WTC11 (cell line): ENCODE results near the gene PMM1. TPM values are rescaled to one million over a fixed set of nuclear protein-coding genes. Genes with fewer than 3 reads are reported as not detected.

Source experiments
- ATAC-seq: fragments of 200-7000 bp; cut with Tn5 transposase; 2 replicates; pipeline ENCODE4 v1.10.0; 2021; ENCODE audit warnings: mild to moderate bottlenecking, moderate library complexity
- CTCF ChIA-PET: fragments of 300-600 bp; sonication (Branson Sonifier 250); formaldehyde crosslinking; loops from one replicate; lab custom pipeline; 2021; ENCODE audit warnings: antibody characterized with exemption; lab: Charles Lee
- POLR2A ChIA-PET: fragments of 350-600 bp; sonication (Branson Sonifier 250); formaldehyde crosslinking; loops from one replicate; lab custom pipeline; 2021; ENCODE audit warnings: antibody characterized with exemption; lab: Charles Lee
- DNase-seq: peaks from one replicate; pipeline ENCODE4 v3.0.0; 2021; ENCODE audit warnings: low spot score
- H3K27ac Mint-ChIP-seq: 2 replicates; pipeline ENCODE4 v1.8.0; 2021; ENCODE audit warnings: mixed read lengths
- H3K27me3 Mint-ChIP-seq: 2 replicates; pipeline ENCODE4 v1.8.0; 2021; ENCODE audit warnings: low read depth, mild to moderate bottlenecking, moderate library complexity, mixed read lengths
- H3K36me3 Mint-ChIP-seq: 2 replicates; pipeline ENCODE4 v1.8.0; 2021; ENCODE audit warnings: mixed read lengths
- H3K4me1 Mint-ChIP-seq: 2 replicates; pipeline ENCODE4 v1.8.0; 2022; ENCODE audit warnings: mixed read lengths
- H3K4me3 Mint-ChIP-seq: 2 replicates; pipeline ENCODE4 v1.8.0; 2021; ENCODE audit warnings: mild to moderate bottlenecking, moderate library complexity, mixed read lengths
- H3K9me3 Mint-ChIP-seq: 2 replicates; pipeline ENCODE4 v1.8.0; 2021; ENCODE audit warnings: mixed read lengths
- HMGA2 ChIP-seq: fragments of 250-450 bp; sonication (Bioruptor Pico); IDR thresholded peaks from 2 replicates; pipeline ENCODE4 v1.4.0; 2021; ENCODE audit warnings: mild to moderate bottlenecking, moderate library complexity
- NFYB ChIP-seq: sonication (generic); formaldehyde crosslinking; conservative IDR thresholded peaks from 2 replicates; pipeline ENCODE4 v1.8.0; 2022; ENCODE audit warnings: low read depth, missing genetic modification reagents
- SMAD4 ChIP-seq: sonication (generic); formaldehyde crosslinking; IDR thresholded peaks from 2 replicates; pipeline ENCODE4 v1.8.0; 2022; ENCODE audit warnings: mild to moderate bottlenecking, missing genetic modification reagents
- TEAD4 ChIP-seq: sonication (generic); formaldehyde crosslinking; IDR thresholded peaks from 2 replicates; pipeline ENCODE4 v1.8.0; 2022; ENCODE audit warnings: mild to moderate bottlenecking, missing genetic modification reagents
- ZNF219 ChIP-seq: sonication (generic); formaldehyde crosslinking; IDR thresholded peaks from 2 replicates; pipeline ENCODE4 v1.8.0; 2023; ENCODE audit warnings: missing genetic modification reagents, mild to moderate bottlenecking, borderline replicate concordance
- total RNA-seq: library from RNA; stranded (reverse); gene quantifications from 3 replicates; pipeline ENCODE4 v1.2.3, GENCODE V29; 2021
- TF ChIP-seq, protein P1 (sequence below): sonication (generic); formaldehyde crosslinking; IDR thresholded peaks from 2 replicates; pipeline ENCODE4 v1.8.0; 2022; ENCODE audit warnings: missing genetic modification reagents
- TF ChIP-seq, protein P2 (sequence below): sonication (generic); formaldehyde crosslinking; IDR thresholded peaks from 2 replicates; pipeline ENCODE4 v1.8.0; 2022; ENCODE audit warnings: mild to moderate bottlenecking, missing genetic modification reagents
- TF ChIP-seq, protein P3 (sequence below): fragments of 250-450 bp; sonication (Bioruptor Pico); conservative IDR thresholded peaks from 2 replicates; pipeline ENCODE4 v1.9.0; 2021; ENCODE audit warnings: mild to moderate bottlenecking
- TF ChIP-seq, protein P4 (sequence below): fragments of 250-450 bp; sonication (Bioruptor Pico); IDR thresholded peaks from 2 replicates; pipeline ENCODE4 v1.9.0; 2021; ENCODE audit warnings: mild to moderate bottlenecking
- TF ChIP-seq, protein P5 (sequence below): fragments of 200-600 bp; IDR thresholded peaks from 2 replicates; pipeline ENCODE4 v1.8.0; 2022; ENCODE audit warnings: antibody characterized with exemption
- TF ChIP-seq, protein P6 (sequence below): sonication (generic); formaldehyde crosslinking; IDR thresholded peaks from 2 replicates; pipeline ENCODE4 v1.8.1; 2022; ENCODE audit warnings: low read depth, missing genetic modification reagents, borderline replicate concordance
- TF ChIP-seq, protein P7 (sequence below): fragments of 250-450 bp; sonication (Bioruptor Pico); IDR thresholded peaks from 2 replicates; pipeline ENCODE4 v1.9.0; 2021; ENCODE audit warnings: moderate library complexity, mild to moderate bottlenecking, inconsistent platforms, borderline replicate concordance

Gene PMM1
- total RNA-seq, 1 experiment from 2014 or later: 15.7 TPM

DNA sequence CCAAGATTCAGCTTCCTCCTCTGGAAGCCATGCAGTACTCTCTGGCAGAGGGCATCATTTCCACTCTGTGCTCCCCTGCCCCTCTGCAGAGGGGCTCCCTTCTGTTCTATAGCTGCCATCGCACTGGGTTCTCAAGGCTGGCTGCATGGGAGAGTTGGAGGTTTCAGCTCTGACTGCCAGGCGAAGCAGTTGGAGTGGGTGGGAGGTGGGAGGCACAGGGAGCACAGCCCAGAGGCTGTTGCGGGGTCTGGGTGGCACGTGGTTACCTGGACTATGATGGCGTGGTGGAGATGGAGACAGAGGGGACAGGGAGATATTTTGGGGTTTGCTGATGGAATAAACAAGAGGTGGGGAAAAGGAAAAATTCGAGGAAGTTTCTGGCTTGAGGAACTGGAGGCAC, 4.8 kb downstream of the PMM1 start (continued):
- TF ChIP-seq, protein P1, sequence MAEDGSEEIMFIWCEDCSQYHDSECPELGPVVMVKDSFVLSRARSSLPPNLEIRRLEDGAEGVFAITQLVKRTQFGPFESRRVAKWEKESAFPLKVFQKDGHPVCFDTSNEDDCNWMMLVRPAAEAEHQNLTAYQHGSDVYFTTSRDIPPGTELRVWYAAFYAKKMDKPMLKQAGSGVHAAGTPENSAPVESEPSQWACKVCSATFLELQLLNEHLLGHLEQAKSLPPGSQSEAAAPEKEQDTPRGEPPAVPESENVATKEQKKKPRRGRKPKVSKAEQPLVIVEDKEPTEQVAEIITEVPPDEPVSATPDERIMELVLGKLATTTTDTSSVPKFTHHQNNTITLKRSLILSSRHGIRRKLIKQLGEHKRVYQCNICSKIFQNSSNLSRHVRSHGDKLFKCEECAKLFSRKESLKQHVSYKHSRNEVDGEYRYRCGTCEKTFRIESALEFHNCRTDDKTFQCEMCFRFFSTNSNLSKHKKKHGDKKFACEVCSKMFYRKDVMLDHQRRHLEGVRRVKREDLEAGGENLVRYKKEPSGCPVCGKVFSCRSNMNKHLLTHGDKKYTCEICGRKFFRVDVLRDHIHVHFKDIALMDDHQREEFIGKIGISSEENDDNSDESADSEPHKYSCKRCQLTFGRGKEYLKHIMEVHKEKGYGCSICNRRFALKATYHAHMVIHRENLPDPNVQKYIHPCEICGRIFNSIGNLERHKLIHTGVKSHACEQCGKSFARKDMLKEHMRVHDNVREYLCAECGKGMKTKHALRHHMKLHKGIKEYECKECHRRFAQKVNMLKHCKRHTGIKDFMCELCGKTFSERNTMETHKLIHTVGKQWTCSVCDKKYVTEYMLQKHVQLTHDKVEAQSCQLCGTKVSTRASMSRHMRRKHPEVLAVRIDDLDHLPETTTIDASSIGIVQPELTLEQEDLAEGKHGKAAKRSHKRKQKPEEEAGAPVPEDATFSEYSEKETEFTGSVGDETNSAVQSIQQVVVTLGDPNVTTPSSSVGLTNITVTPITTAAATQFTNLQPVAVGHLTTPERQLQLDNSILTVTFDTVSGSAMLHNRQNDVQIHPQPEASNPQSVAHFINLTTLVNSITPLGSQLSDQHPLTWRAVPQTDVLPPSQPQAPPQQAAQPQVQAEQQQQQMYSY (CRISPR knock-in tag): no peak

DNA sequence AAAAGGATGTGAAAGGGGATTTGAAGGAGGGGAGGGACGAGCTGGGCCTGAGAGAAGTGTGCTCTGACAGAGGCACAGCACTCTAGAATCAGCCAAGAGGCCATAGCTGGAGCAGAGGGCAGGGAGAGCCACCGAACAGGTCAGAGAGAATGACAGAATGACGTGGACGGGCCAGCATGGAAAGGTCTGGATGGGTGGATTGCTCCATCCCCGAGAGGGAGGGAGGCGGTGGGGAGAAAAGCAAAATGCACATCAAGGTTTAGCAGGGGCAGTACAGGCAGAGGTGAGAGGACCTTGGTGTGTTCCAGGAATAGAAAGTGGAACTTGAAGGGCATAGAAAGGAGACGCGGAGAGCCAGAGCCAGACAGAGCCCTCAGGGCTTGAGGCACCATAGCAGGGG, 6.9 kb downstream of the PMM1 start:
- Mint-ChIP-seq H3K27ac (no peak overlapping the region), H3K4me1 (no peaks in the 10 kb centered on the region)
- ATAC-seq: no peak
- CTCF ChIA-PET: interaction anchor here (2.1 kb wide), 1 partner anchor 14 kb away, joined by 8 read pairs; no protein-coding TSS in a partner anchor
- no peak for DNase-seq
- TF ChIP-seq, protein P2, sequence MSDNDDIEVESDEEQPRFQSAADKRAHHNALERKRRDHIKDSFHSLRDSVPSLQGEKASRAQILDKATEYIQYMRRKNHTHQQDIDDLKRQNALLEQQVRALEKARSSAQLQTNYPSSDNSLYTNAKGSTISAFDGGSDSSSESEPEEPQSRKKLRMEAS (CRISPR knock-in tag): no peak
- no peak for TF ChIP-seq HMGA2
- TF ChIP-seq, protein P3, sequence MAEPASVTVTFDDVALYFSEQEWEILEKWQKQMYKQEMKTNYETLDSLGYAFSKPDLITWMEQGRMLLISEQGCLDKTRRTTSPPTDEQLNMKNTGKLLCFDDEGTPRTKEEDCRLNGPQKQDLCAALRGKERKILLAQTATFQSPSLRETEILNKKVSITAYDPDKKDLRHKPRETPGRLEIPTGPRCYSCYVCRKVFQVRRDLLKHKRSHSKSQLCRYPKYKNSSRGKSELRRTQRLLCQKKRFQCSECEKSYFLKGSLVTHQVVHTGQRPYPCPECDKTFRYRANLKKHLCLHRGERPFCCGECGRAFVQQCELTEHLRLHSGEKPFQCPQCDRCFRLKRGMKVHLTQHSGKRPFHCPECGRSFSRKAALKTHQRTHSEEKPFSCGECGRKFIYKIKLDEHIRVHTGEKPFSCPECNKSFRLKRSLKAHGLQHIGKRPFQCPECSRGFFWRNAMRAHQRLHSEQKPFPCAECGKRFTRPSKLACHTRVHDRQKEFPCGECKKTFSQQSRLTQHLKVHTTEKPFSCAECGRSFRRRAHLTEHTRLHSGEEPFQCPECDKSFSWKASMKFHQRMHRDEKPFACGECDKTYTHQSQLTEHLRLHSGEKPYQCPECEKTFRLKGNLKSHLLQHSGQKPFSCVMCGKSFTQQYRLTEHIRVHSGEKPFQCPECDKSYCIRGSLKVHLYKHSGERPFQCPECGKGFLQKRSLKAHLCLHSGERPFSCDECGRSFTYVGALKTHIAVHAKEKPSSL: no peak
- no peak for TF ChIP-seq TEAD4 (CRISPR knock-in tag)
- no peak for TF ChIP-seq NFYB (CRISPR knock-in tag)
- TF ChIP-seq, protein P4, sequence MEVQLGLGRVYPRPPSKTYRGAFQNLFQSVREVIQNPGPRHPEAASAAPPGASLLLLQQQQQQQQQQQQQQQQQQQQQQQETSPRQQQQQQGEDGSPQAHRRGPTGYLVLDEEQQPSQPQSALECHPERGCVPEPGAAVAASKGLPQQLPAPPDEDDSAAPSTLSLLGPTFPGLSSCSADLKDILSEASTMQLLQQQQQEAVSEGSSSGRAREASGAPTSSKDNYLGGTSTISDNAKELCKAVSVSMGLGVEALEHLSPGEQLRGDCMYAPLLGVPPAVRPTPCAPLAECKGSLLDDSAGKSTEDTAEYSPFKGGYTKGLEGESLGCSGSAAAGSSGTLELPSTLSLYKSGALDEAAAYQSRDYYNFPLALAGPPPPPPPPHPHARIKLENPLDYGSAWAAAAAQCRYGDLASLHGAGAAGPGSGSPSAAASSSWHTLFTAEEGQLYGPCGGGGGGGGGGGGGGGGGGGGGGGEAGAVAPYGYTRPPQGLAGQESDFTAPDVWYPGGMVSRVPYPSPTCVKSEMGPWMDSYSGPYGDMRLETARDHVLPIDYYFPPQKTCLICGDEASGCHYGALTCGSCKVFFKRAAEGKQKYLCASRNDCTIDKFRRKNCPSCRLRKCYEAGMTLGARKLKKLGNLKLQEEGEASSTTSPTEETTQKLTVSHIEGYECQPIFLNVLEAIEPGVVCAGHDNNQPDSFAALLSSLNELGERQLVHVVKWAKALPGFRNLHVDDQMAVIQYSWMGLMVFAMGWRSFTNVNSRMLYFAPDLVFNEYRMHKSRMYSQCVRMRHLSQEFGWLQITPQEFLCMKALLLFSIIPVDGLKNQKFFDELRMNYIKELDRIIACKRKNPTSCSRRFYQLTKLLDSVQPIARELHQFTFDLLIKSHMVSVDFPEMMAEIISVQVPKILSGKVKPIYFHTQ (CRISPR knock-in tag): no peak
- TF ChIP-seq, protein P5, sequence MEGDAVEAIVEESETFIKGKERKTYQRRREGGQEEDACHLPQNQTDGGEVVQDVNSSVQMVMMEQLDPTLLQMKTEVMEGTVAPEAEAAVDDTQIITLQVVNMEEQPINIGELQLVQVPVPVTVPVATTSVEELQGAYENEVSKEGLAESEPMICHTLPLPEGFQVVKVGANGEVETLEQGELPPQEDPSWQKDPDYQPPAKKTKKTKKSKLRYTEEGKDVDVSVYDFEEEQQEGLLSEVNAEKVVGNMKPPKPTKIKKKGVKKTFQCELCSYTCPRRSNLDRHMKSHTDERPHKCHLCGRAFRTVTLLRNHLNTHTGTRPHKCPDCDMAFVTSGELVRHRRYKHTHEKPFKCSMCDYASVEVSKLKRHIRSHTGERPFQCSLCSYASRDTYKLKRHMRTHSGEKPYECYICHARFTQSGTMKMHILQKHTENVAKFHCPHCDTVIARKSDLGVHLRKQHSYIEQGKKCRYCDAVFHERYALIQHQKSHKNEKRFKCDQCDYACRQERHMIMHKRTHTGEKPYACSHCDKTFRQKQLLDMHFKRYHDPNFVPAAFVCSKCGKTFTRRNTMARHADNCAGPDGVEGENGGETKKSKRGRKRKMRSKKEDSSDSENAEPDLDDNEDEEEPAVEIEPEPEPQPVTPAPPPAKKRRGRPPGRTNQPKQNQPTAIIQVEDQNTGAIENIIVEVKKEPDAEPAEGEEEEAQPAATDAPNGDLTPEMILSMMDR: no peak
- TF ChIP-seq, protein P6, sequence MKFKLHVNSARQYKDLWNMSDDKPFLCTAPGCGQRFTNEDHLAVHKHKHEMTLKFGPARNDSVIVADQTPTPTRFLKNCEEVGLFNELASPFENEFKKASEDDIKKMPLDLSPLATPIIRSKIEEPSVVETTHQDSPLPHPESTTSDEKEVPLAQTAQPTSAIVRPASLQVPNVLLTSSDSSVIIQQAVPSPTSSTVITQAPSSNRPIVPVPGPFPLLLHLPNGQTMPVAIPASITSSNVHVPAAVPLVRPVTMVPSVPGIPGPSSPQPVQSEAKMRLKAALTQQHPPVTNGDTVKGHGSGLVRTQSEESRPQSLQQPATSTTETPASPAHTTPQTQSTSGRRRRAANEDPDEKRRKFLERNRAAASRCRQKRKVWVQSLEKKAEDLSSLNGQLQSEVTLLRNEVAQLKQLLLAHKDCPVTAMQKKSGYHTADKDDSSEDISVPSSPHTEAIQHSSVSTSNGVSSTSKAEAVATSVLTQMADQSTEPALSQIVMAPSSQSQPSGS (CRISPR knock-in tag): no peak
- no peak for TF ChIP-seq ZNF219
- TF ChIP-seq, protein P7, sequence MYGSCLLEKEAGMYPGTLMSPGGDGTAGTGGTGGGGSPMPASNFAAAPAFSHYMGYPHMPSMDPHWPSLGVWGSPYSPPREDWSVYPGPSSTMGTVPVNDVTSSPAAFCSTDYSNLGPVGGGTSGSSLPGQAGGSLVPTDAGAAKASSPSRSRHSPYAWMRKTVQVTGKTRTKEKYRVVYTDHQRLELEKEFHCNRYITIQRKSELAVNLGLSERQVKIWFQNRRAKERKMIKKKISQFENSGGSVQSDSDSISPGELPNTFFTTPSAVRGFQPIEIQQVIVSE: no peak
- no peak for TF ChIP-seq SMAD4 (CRISPR knock-in tag)
- TF ChIP-seq, all 79 proteins: peak for 0
- no peaks in the 10 kb centered on the region for H3K27me3 Mint-ChIP-seq
- no peak overlapping the region for H3K4me3 Mint-ChIP-seq
- H3K36me3 Mint-ChIP-seq: no peaks in the 10 kb centered on the region
- no peaks in the 10 kb centered on the region for H3K9me3 Mint-ChIP-seq
- POLR2A ChIA-PET: no interaction called here
